ENCODE measurements around the gene URI1.

The URI1 gene

GRCh38 chr19:30020189-30020588 lies 78.2 kb downstream of the URI1 start:
- no peak for DNase-seq (ENCODE audit: low spot score)
- no peak for TF ChIP-seq CTCF (IDR thresholded peaks at IDR 0.05; ENCODE audit: extremely low read depth, insufficient read depth, missing control alignments)
- in situ Hi-C loops (cut with MboI; ENCODE audit: low pct_unique_long_range_greater_than_20kb, low sequenced_read_pairs, unreplicated experiment): no loop called here

- TF ChIP-seq CTCF (IDR thresholded peaks at IDR 0.05; ENCODE audit: extremely low read depth, insufficient read depth, missing control alignments): no peak
- in situ Hi-C loops (cut with MboI; ENCODE audit: low pct_unique_long_range_greater_than_20kb, low sequenced_read_pairs, unreplicated experiment): no loop called here
- DNase-seq (ENCODE audit: low spot score): no peak
Measured at GRCh38 chr19:30022659-30023058, 80.6 kb downstream of the URI1 start.

GRCh38 chr19:30023330-30023729 lies 81.3 kb downstream of the URI1 start:
- in situ Hi-C loops (cut with MboI; ENCODE audit: low pct_unique_long_range_greater_than_20kb, low sequenced_read_pairs, unreplicated experiment): no loop called here
- TF ChIP-seq CTCF (IDR thresholded peaks at IDR 0.05; ENCODE audit: extremely low read depth, insufficient read depth, missing control alignments): no peak
- no peak for DNase-seq (ENCODE audit: low spot score)

- DNase-seq (ENCODE audit: low spot score): no peak
- in situ Hi-C loops (cut with MboI; ENCODE audit: low pct_unique_long_range_greater_than_20kb, low sequenced_read_pairs, unreplicated experiment): no loop called here
- no peak for TF ChIP-seq CTCF (IDR thresholded peaks at IDR 0.05; ENCODE audit: extremely low read depth, insufficient read depth, missing control alignments)
Measured at GRCh38 chr19:30024091-30024490, 82.1 kb downstream of the URI1 start.

GRCh38 chr19:30026933-30027332 lies 84.9 kb downstream of the URI1 start:
- no peak for DNase-seq (ENCODE audit: low spot score)
- TF ChIP-seq CTCF (IDR thresholded peaks at IDR 0.05; ENCODE audit: extremely low read depth, insufficient read depth, missing control alignments): no peak
- in situ Hi-C loops (cut with MboI; ENCODE audit: low pct_unique_long_range_greater_than_20kb, low sequenced_read_pairs, unreplicated experiment): no loop called here

GRCh38 chr19:30028118-30028991 lies 86.3 kb downstream of the URI1 start:
- DNase-seq (ENCODE audit: low spot score): no peak
- in situ Hi-C loops (cut with MboI; ENCODE audit: low pct_unique_long_range_greater_than_20kb, low sequenced_read_pairs, unreplicated experiment): no loop called here
- no peak for TF ChIP-seq CTCF (IDR thresholded peaks at IDR 0.05; ENCODE audit: extremely low read depth, insufficient read depth, missing control alignments)

Data from GM13977 (cell line).